ENCODE results near the gene COIL.

DNA sequence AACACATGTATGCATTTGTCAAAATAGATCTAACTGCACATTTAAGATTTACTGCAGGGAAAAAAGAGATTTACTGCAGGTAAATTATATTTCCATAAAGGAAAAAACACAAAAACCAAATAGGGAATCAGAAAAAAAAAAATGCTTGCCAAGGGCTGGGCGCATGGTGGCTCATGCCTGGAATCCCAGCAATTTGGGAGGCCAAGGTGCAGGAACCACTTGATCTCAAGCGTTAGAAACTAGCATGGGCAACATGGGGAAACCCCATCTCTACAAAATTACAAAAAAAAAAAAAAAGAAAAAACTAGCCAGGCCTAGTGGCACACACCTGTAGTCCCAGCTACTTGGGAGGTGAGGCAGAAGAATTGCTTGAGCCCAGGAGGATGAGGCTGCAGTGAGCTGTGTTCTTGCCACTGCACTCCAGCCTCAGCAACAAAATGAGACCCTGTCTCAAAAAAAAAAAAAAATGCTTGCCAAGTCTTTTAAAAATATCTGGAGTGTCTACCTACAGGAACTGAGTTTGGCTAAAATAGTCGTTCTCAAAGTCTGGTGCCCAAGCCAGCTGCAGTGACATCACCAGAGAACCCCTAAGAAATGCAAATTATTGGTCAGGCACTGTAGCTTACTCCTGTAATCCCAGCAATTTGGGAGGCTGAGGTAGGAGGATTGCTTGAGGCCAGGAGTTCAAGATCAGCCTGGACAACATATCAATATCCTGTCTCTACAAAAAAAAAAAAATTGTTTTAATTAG lies 64.5 kb downstream of the COIL start:
- TF ChIP-seq POLR2A (IDR thresholded peaks at IDR 0.05), result no peak
- TF ChIP-seq, protein P1, sequence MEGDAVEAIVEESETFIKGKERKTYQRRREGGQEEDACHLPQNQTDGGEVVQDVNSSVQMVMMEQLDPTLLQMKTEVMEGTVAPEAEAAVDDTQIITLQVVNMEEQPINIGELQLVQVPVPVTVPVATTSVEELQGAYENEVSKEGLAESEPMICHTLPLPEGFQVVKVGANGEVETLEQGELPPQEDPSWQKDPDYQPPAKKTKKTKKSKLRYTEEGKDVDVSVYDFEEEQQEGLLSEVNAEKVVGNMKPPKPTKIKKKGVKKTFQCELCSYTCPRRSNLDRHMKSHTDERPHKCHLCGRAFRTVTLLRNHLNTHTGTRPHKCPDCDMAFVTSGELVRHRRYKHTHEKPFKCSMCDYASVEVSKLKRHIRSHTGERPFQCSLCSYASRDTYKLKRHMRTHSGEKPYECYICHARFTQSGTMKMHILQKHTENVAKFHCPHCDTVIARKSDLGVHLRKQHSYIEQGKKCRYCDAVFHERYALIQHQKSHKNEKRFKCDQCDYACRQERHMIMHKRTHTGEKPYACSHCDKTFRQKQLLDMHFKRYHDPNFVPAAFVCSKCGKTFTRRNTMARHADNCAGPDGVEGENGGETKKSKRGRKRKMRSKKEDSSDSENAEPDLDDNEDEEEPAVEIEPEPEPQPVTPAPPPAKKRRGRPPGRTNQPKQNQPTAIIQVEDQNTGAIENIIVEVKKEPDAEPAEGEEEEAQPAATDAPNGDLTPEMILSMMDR (IDR thresholded peaks at IDR 0.05 in 4 of 5, conservative IDR thresholded peaks at IDR 0.05 in 1 of 5), result no peak

Measured in gastrocnemius medialis (tissue), 4 donors.